DMS 273 (cell line): ENCODE results near the gene NUDT13.
A peak's percentile ranks its signal among the peaks of the same experiment; 100 is the strongest.
"Not testable (repeated sequence)": the region's sequence is repeated elsewhere in the genome, so short reads cannot be mapped to it uniquely, and the experiment has no call there.

Source experiments
- DNase-seq: peaks from one replicate; lab custom pipeline; 2025; ENCODE audit not compliant: unreplicated experiment; lab: John Stamatoyannopoulos, UW

The NUDT13 gene

GRCh38 chr10:73099141-73099540 lies 11.1 kb upstream of the NUDT13 start:
- no peak for DNase-seq

- no peak for DNase-seq
Observed at GRCh38 chr10:73106301-73106700, 4.0 kb upstream of the NUDT13 start.

- DNase-seq: not testable (repeated sequence)
Observed at GRCh38 chr10:73109248-73109652, 1.0 kb upstream of the NUDT13 start.

- not testable (repeated sequence) for DNase-seq
Observed at GRCh38 chr10:73112032-73112431, 1.8 kb downstream of the NUDT13 start.

- no peak for DNase-seq
Observed at GRCh38 chr10:73113551-73113950, 3.3 kb downstream of the NUDT13 start.

- no peak for DNase-seq
Observed at GRCh38 chr10:73116017-73116416, 5.8 kb downstream of the NUDT13 start.

- no peak for DNase-seq
Observed at GRCh38 chr10:73117976-73118743, 7.9 kb downstream of the NUDT13 start.

GRCh38 chr10:73119457-73119856 lies 9.2 kb downstream of the NUDT13 start:
- no peak for DNase-seq

GRCh38 chr10:73119952-73120351 lies 9.7 kb downstream of the NUDT13 start:
- DNase-seq: no peak

- DNase-seq: no peak
Observed at GRCh38 chr10:73126343-73126742, 16.1 kb downstream of the NUDT13 start.

GRCh38 chr10:73131301-73131700 lies 21.0 kb downstream of the NUDT13 start:
- DNase-seq: peak; percentile 6

GRCh38 chr10:73131913-73132686 lies 21.8 kb downstream of the NUDT13 start:
- DNase-seq: no peak

GRCh38 chr10:73134727-73135126 lies 24.5 kb downstream of the NUDT13 start:
- no peak for DNase-seq

- DNase-seq: no peak
Observed at GRCh38 chr10:73136627-73137026, 26.4 kb downstream of the NUDT13 start.

GRCh38 chr10:73139251-73139650 lies 29.0 kb downstream of the NUDT13 start:
- no peak for DNase-seq

- DNase-seq: no peak
Observed at GRCh38 chr10:73141603-73142002, 31.3 kb downstream of the NUDT13 start.

- DNase-seq: not testable (repeated sequence)
Observed at GRCh38 chr10:73150633-73151413, 40.6 kb downstream of the NUDT13 start.

GRCh38 chr10:73152009-73152408 lies 41.8 kb downstream of the NUDT13 start:
- no peak for DNase-seq

GRCh38 chr10:73156054-73156453 lies 45.8 kb downstream of the NUDT13 start:
- DNase-seq: no peak

GRCh38 chr10:73159038-73159648 lies 48.9 kb downstream of the NUDT13 start:
- DNase-seq: peak; percentile 66

- no peak for DNase-seq
Observed at GRCh38 chr10:73161079-73161478, 50.8 kb downstream of the NUDT13 start.
